ENCODE results near the gene LPP.

The LPP gene

DNA sequence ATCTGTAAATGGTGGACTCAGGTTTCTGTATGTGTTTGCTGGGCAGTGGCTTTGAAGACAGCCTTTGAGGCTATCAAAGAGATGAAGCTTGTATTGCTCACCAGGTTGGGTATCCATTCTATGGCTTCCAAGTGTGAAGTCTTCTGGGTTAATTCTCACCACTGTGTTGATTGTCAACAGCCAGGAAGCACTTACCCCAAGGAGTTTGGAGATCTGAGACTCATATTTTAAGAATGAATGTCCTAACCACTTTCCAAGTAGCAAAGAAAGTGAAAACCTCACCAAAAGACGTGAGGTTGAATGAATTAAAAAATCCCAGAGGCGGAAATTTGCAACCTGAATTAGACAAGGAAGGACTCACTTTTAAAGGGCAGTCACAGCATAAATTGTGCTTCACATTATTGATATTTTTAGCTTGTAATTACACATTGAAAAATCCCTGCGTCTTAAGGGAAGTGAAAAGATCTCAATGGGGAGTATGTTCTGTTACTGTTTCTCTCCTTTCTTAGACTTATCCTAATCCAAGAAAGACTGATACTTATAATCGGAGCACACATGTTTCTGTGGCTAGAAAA is 713.8 kb downstream of the LPP start:
- DNase-seq = no peak

DNA sequence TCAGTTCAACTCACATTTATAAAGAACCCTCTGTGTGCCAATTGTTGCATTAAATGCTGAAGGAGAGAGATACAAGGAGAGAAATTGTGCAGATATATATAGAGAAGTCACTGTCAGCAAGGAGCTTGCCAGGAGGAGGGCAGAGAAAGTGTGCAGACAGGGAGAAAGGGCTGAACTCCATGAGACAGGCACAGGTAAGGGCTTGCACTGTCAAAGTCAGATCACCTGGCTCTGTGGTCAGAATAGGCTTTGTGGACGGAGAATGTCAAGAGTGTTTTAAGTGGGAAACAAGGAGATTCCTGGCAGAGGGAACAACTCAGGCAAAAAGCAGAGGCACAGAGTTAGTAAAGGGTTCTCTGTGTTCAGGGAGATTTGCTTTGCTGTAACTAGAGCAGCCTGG is 714.8 kb downstream of the LPP start:
- DNase-seq = no peak

GRCh38 chr3:188869628-188870027 is 715.7 kb downstream of the LPP start:
- DNase-seq = no peak

- no peak for DNase-seq
These were observed 716.5 kb downstream of the LPP start for GRCh38 chr3:188870431-188870830.

DNA sequence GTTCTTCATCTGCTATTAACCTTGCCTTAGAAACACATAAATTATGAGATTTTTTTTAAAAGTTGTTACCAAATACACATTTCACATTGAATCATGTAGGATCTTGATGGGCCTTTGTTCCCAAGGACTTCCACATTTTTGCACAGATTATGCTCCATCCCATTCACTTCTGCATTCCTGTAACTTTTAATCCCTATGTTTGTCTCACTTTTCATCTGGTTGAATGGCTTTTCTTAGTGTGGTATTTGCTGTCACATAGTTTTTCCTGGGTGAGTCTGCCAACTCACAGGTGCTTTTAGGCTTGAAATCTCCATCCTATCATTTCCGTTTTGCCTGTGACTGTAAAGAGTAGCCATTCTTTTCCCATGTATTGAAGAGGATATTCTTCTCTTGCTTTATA is 720.6 kb downstream of the LPP start:
- DNase-seq = no peak

DNA sequence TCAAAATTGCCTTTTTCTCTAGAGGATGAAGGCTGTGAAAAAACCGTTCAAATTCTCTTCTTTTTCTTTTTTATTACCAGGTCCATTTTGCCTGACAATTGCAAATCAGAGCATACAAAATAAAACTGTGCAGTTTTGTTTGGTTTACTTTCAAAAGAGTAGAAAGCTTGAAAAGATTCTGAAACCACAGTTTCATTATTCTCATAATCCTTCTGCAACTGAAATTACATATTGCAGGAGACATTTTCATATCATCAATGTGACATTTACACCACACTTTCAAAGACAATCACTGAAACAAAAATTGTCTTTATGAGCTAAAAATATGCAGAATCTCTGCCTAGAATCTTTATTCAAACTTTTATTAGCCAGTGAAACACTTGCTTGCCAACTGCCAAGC is 721.5 kb downstream of the LPP start:
- no peak for DNase-seq

GRCh38 chr3:188876370-188876769 is 722.4 kb downstream of the LPP start:
- DNase-seq = no peak

DNA sequence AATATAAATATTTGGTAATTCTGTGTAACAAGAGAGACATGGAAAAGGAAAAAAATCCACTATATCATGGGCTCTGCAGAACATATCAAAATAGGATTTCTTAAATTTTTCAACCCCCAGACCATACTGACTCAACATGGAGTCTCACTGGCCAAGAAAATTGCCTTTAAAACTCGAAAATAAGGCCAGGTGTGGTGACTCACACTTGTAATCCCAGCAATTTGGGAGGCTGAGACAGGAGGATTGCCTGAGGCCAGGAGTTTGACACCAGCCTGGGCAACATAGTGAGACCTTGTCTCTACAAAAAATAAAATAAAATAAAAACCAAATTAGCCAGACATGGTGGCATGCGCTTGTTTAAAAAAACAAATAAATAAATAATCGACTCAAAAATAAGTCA is 723.4 kb downstream of the LPP start:
- DNase-seq = no peak

DNA sequence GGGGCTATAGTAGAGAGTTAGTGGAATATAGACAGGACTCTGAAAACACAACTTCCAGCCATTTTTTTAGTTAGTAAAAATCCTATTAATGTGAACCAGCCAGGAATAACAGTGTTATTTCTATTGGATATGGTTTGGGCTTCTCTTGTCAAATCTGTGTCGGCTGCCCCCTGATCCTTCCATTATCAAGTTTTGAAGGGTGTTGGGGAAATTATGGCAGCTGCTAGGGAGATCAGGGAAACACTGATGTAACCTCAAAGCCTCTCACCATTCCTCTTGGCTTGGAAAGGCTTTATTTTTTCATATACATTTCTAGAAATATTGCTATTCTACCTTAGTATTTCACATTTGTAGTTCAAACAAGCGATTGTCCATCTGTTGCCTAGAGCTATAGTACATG is 724.1 kb downstream of the LPP start:
- no peak for DNase-seq

- DNase-seq = no peak
These were observed 728.1 kb downstream of the LPP start for GRCh38 chr3:188881954-188882641.

- no peak for DNase-seq
These were observed 730.5 kb downstream of the LPP start for GRCh38 chr3:188884299-188885043.

DNA sequence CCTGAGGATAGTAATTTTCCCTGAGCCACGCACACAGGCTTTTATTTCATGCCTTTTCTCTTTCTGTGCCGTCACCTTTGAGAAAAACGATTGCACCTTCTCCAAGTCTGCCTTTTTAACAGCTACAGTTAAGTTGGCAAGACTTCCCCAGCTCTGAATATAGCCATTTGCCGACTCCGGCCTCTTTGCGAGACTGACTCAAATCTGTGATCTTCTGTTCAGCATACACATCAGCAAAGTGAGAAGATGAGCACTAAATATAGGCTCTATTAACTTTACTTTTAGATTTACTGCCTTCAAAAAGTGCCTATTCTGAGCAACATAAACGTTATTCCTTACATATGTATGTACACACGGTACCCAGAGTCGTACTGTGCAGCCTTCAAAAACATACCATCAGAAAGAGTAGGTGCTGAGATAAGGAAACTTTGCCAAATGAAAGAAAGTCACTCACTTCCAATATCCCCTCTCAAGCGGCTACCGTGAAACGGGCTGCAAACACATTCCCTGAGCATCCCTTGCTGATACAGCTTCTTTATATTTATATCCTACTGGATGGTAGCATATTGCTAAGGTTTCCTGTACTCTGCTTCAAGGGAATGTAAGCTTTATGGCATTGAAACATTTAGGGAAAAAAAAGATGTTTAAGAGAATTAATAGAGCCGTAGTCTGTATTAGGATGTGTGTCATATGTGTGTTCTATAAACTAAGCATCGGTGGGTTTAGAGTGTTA is 734.5 kb downstream of the LPP start:
- no peak for DNase-seq

DNA sequence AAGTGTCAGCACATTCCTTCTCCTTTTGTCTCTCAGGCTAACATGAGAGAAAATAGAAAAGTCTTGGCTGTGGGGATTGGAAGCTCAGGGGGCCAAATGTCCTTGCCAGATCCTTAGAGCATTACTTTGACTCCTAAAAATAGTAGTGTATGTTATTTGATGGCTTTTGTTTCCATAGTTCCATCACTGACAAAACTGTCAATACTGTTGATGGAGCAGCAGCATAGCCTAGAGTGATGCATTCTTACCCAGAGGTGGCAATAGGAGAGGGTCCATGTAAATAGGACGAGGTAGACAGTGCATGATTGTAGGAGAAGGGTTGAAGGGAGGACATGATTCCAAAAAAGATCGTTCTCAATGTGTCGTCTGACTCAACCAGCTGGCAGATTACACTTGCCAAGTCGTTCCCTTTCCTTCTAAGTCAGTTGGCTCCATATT is 735.1 kb downstream of the LPP start:
- DNase-seq = no peak

GRCh38 chr3:188890572-188891270 is 736.8 kb downstream of the LPP start:
- no peak for DNase-seq

GRCh38 chr3:188899881-188900280 is 745.9 kb downstream of the LPP start:
- no peak for DNase-seq

- DNase-seq = no peak
These were observed 746.5 kb downstream of the LPP start for GRCh38 chr3:188900421-188900951.

DNA sequence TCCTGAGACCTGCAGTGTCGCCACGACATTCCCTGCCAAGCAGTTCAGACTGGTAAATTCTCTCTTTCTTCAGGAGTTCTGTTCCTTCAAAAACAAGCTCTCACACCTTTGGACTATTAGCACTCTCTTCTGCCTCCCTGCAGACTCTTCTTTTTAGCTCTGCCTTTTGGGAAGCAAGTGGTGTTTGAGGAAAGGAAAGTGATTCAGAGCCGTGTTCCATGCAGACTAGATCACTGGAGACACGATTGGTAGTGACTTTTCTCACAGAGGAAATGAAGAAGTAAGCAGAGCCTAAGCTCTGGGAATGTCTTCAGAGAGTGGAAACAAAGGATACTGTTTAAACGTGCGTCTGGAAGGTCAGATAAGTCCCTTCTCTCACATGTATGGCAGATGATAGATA is 747.2 kb downstream of the LPP start:
- DNase-seq = no peak

DNA sequence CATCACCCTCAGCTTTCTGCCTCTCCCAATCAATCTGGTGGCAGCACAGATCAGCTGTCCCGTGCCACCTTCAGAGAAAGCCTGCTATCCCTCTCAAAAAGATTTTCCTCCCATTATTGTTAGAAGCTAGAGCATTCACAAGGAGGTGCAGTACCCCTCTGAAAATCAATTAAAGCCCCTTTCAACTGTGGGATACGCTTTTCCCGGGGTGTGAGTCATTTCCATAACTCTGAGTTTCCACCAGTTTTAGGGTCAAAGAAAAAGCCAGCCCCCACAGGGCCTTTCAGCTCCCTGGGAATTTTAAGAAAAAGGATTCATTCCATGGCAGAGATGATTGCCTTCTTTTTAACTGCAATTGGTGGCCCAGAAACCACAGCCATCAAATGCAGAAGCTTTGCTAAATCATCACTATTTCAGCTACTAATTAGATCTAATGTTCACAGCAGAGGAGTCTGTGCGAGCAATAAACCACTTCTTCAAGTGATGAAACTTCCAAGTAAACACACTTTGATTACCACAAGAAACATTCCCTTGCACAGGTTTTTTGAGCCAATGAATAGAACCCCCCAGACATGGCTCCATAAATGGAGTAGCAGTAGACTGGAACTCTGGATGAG is 747.8 kb downstream of the LPP start:
- no peak for DNase-seq

DNA sequence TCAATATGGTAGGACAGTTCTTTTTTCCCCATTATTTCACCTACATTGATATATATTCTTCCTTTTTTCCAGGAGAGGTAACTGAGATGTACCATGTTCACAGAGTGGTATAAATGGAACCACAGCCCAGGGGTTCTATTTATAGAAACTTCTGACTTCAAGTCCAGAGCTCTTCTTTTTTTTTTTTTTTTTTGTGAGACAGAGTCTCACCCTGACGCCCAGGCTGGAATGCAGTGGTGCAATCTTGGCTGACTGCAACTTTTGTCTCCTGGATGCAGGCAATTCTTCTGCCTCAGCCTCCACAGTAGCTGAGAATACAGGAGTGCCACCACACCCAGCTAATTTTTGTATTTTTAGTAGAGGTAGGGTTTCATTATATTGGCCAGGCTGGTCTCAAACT is 750.7 kb downstream of the LPP start:
- DNase-seq = no peak

DNA sequence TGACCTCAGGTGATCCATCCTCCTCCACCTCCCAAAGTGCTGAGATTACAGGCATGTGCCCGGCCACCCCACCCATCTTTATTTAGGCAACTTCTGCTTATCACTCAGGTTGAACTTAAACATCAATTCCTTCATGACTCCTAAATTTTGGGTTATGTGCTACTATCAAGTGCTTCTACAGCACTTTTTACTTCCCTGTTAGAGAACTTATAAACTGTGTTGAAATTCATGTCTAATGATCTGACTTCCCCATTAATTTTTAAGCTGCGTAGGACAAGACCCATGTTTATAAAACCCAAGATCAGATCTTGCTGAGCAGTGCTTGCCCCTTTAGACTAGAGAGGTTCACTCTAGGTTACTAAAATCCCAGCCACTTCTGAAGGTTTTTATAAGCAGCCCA is 751.6 kb downstream of the LPP start:
- DNase-seq = no peak

GRCh38 chr3:188906236-188906635 is 752.3 kb downstream of the LPP start:
- DNase-seq = no peak
